GM18505 (cell line): ENCODE results near the gene DTNBP1.

Experiments
- ATAC-seq: cut with Tn5 transposase; IDR thresholded peaks from one replicate; pipeline ENCODE4 v1.9.1; 2021; ENCODE audit not compliant: unreplicated experiment
- POLR2A ChIP-seq: IDR thresholded peaks from 4 replicates; pipeline ENCODE4 v1.6.1; 2011; ENCODE audit warnings: borderline replicate concordance; ENCODE audit not compliant: insufficient read depth, insufficient read length; ENCODE audit errors: extremely low read depth

Gene DTNBP1

GRCh38 chr6:15562977-15563376, 99.9 kb downstream of the DTNBP1 start:
- no peak for ATAC-seq
- no peak for TF ChIP-seq POLR2A

DNA sequence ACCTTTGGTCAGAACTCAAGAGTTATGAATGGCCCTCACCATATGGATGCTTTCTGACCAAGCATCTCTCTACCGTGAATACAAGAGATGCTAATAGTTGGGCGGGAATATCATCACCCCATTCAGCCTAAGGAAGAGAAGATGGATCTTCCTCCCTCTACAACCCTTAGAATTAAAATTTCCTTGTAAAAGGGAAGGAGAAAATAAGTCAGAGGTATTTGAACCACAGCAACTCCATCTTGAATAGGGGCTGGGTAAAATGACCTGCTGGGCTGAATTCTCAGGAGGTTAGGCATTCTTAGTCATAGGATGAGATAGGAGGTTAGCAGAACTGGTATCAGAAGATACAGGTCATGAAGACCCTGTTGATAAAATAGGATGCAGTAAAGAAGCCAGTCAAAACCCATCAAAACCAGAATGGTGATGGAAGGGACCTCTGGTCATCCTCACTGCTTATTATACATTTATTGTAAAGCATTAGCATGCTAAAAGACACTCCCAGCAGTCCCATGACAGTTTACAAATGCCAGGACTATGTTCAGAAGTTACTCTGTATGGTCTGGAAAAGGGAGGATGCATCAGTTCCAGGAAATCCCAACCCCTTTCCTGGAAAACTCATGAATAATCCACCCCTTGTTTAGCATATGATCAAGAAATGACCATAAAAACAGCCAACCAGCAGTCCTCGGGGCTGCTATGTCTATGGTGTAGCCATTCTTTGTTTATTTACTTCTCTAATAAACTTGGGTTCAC, 101.2 kb downstream of the DTNBP1 start:
- TF ChIP-seq POLR2A: no peak
- ATAC-seq: no peak

DNA sequence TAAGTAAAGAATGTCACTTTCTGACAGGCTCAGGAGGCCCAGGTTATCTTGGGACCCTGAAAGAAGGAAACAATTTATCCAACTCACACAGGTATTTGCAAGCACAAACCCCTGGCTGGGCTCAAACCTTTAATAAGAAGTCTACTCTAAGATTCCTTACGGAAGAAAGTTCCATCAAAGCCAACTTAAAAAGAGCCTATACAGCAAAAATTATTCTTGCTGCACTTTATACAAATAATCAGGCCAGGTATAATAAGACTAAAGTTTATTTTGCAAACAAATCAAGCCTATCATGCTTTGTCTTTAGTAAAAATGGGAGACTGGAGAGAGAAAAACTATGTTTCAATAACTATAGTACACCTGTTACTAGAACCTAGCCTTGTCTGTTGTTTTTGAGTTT, 102.1 kb downstream of the DTNBP1 start:
- no peak for TF ChIP-seq POLR2A
- no peak for ATAC-seq

DNA sequence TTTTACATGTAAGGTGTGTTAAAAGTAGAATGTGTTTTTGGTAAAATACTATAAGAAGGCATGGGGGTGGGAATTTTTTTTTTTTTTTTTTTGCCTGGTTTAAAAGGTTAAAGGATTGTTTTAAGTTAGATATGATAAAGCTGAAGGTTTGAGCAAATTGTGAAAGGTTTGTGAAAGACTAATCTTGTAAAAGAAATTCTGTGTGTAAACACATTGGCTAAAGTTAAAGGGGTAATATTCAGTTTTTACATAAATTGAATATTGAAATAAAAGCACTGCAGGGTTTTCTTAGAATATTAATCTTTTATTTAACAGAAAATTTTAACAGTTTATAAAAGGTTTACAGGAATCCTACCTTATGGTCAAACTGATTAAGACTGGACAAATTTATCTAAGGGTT, 105.7 kb downstream of the DTNBP1 start:
- no peak for ATAC-seq
- TF ChIP-seq POLR2A: no peak

DNA sequence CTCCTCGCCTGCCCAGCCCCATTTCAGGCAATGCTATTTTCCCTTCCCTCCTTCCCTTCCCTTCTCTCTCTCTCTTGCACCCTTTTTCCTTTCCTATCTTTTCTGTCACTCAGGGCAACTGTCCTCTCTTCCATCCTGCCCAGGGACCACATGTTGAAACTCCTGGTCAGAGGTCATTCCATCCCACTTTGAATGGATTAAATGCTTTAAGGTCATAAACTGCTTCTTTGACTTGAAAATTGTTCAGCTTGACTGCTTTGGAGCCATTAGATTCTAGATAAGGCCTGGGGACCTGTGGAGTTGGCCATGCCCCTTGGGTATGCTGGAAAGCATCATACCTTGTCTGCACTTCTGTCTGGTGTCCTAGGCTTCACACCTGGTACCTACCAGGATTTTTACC, 106.1 kb downstream of the DTNBP1 start:
- TF ChIP-seq POLR2A: no peak
- ATAC-seq: no peak

- TF ChIP-seq POLR2A: no peak
- ATAC-seq: no peak
These were observed 107.5 kb downstream of the DTNBP1 start for GRCh38 chr6:15555101-15556038.

GRCh38 chr6:15554728-15555100, 108.1 kb downstream of the DTNBP1 start:
- no peak for ATAC-seq
- no peak for TF ChIP-seq POLR2A

DNA sequence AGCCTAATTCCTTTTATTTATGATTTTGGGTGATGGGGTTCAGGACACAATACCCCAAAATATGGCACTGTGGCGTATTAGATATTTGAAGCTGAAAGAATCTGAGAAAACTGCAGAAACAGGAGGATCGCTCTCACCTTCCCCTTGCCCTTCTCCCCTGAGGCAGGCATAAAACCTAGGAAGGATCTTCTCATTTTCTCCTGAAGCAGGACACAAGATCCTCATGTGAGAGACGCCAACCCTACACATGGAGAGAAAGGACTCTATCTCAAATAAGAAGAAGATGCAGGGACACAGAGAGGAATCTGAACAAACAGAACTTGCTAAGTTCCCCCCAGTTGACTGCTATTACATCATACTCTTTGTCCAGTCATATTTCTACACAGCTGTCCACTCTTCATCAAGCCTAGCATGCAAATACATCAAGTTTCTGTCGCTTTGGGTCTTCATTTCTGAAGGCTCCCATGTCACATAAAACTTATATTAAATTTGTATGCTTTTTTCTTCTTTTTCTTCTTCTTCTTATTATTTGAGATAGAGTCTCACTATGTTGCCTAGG, 109.0 kb downstream of the DTNBP1 start:
- no peak for TF ChIP-seq POLR2A
- ATAC-seq: no peak

- no peak for TF ChIP-seq POLR2A
- ATAC-seq: no peak
These were observed 109.8 kb downstream of the DTNBP1 start for GRCh38 chr6:15553031-15553430.

GRCh38 chr6:15551798-15552197, 111.0 kb downstream of the DTNBP1 start:
- TF ChIP-seq POLR2A: no peak
- ATAC-seq: no peak

GRCh38 chr6:15551262-15551661, 111.6 kb downstream of the DTNBP1 start:
- TF ChIP-seq POLR2A: no peak
- no peak for ATAC-seq

- TF ChIP-seq POLR2A: no peak
- ATAC-seq: no peak
These were observed 112.2 kb downstream of the DTNBP1 start for GRCh38 chr6:15550546-15551123.

- ATAC-seq: no peak
- no peak for TF ChIP-seq POLR2A
These were observed 113.5 kb downstream of the DTNBP1 start for GRCh38 chr6:15549371-15549770.

DNA sequence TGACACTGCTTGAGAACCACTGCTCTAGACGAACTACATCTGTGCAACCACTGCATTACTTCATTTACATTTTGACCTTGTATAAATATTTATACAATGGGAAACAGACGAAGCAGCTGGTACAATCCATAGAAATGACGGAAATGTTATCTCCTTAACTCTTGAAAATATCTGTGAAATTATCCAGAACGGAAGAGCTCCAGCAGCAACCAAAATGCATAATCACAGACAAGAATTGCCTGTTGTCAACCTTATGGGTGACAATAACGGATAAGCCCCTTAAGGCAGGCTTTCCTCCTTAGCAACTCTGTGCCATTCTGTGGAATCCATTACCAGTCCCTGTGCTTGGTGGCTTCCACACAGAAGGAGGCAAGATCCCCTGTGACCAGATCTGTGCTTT, 115.4 kb downstream of the DTNBP1 start:
- no peak for ATAC-seq
- TF ChIP-seq POLR2A: no peak

DNA sequence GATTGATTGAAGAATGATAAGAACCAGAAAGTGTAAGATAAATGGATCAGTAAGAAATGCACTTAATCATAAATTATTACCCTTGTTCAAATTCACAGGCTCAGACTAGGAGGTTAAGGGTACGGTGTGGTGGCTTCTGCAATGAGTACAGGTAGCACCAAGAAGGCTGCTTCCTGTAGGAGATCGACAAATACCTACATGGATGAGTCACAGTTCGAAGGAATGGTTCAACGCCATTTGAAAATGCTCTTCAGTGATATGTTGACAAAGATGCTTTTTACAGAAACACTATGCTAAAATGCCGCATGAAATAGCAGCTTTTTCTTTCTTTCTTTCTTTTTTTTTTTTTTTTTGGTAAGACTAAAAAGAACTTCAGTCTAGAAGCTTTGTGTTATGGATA, 116.2 kb downstream of the DTNBP1 start:
- no peak for TF ChIP-seq POLR2A
- ATAC-seq: no peak
